IMR-90 (cell line): Measurements from ENCODE around the gene RYR3. TPM values are rescaled to one million over a fixed set of nuclear protein-coding genes. Genes with fewer than 3 reads are reported as not detected.

Experiments used
- ATAC-seq: fragments of 200-7000 bp; cut with Tn5 transposase; 2 replicates; pipeline ENCODE4 v1.9.1; 2020; ENCODE audit warnings: low read depth, mild to moderate bottlenecking, moderate library complexity
- BruUV-seq: library from RNA; stranded (reverse); fragments of 400-500 nt; replicated peaks from 2 replicates; lab custom pipeline; 2021; lab: Mats Ljungman, UMichigan
- CTCF ChIA-PET: fragments of 300-600 bp; formaldehyde crosslinking; extraction: SDS; loops from one replicate; lab custom pipeline; 2021; ENCODE audit warnings: antibody characterized with exemption; lab: Yijun Ruan, JAX
- POLR2A ChIA-PET: fragments of 300-600 bp; sonication (Branson Sonifier 250); formaldehyde crosslinking; loops from one replicate; lab custom pipeline; 2022; ENCODE audit warnings: antibody characterized with exemption; ENCODE audit not compliant: unreplicated experiment; lab: Charles Lee
- DNase-seq: peaks from one replicate; pipeline ENCODE4 v3.0.0; 2013
- H2AFZ ChIP-seq: replicated peaks from 2 replicates; pipeline ENCODE3; 2013; ENCODE audit warnings: low read length, mild to moderate bottlenecking; ENCODE audit not compliant: poor library complexity
- H2AK5ac ChIP-seq: 2 replicates; pipeline ENCODE4 v1.6.1; 2013; ENCODE audit warnings: low read depth, low read length, inconsistent platforms
- H2AK9ac ChIP-seq: replicated peaks from 2 replicates; pipeline ENCODE3; 2013; ENCODE audit warnings: mild to moderate bottlenecking, low read depth, low read length, moderate library complexity; ENCODE audit not compliant: poor library complexity
- H2BK120ac ChIP-seq: 2 replicates; pipeline ENCODE4 v1.6.1; 2013; ENCODE audit warnings: low read depth, low read length, inconsistent platforms
- H2BK15ac ChIP-seq: 3 replicates; pipeline ENCODE4 v1.6.1; 2013; ENCODE audit warnings: low read depth, low read length, inconsistent platforms
- H2BK20ac ChIP-seq: 2 replicates; pipeline ENCODE4 v1.6.1; 2013; ENCODE audit warnings: low read depth, mild to moderate bottlenecking, inconsistent platforms, low read length, moderate library complexity
- H2BK5ac ChIP-seq: 2 replicates; pipeline ENCODE4 v1.6.1; 2013; ENCODE audit warnings: mild to moderate bottlenecking, low read depth, low read length, inconsistent platforms; ENCODE audit not compliant: poor library complexity, severe bottlenecking
- H3K14ac ChIP-seq: replicated peaks from 2 replicates; pipeline ENCODE4 v1.6.1; 2013; ENCODE audit warnings: low read depth, low read length, inconsistent platforms
- H3K18ac ChIP-seq: 2 replicates; pipeline ENCODE4 v1.6.1; 2013; ENCODE audit warnings: low read depth, low read length, control low read depth
- H3K23ac ChIP-seq: 2 replicates; pipeline ENCODE4 v1.6.1; 2013; ENCODE audit warnings: low read depth, low read length, inconsistent platforms
- H3K27ac ChIP-seq: 2 replicates; pipeline ENCODE4 v1.5.1; 2013; ENCODE audit warnings: mild to moderate bottlenecking, control low read depth, low read length; ENCODE audit not compliant: insufficient read depth
- H3K27me3 ChIP-seq: 2 replicates; pipeline ENCODE4 v1.6.1; 2013; ENCODE audit warnings: low read length; ENCODE audit not compliant: control insufficient read depth, insufficient read depth
- H3K36me3 ChIP-seq: 2 replicates; pipeline ENCODE4 v1.6.1; 2013; ENCODE audit warnings: low read length, mixed read lengths; ENCODE audit not compliant: control insufficient read depth, insufficient read depth
- H3K4ac ChIP-seq: 2 replicates; pipeline ENCODE4 v1.6.1; 2013; ENCODE audit warnings: low read depth, low read length, inconsistent platforms
- H3K4me1 ChIP-seq: 2 replicates; pipeline ENCODE4 v1.6.1; 2013; ENCODE audit warnings: low read length, mixed read lengths; ENCODE audit not compliant: control insufficient read depth, insufficient read depth
- H3K4me2 ChIP-seq: 2 replicates; pipeline ENCODE4 v1.6.1; 2013; ENCODE audit warnings: low read depth, mild to moderate bottlenecking, control low read depth, low read length, moderate library complexity
- H3K4me3 ChIP-seq: 2 replicates; pipeline ENCODE4 v1.5.1; 2013; ENCODE audit warnings: low read depth, mild to moderate bottlenecking, control low read depth, low read length, moderate library complexity; ENCODE audit not compliant: insufficient read depth
- H3K56ac ChIP-seq: 2 replicates; pipeline ENCODE4 v1.6.1; 2013; ENCODE audit warnings: low read length, inconsistent platforms; ENCODE audit not compliant: insufficient read depth; ENCODE audit errors: extremely low read depth
- H3K79me1 ChIP-seq, 2 experiments: 2 replicates each; pipeline ENCODE4 v1.6.1; 2013; ENCODE audit warnings: low read length in 2 of 2, inconsistent platforms in 1 of 2, low read depth in 1 of 2
- H3K9ac ChIP-seq: 2 replicates; pipeline ENCODE4 v1.6.1; 2013; ENCODE audit warnings: low read depth, low read length, control low read depth
- H3K9me1 ChIP-seq: 2 replicates; pipeline ENCODE4 v1.6.1; 2013; ENCODE audit warnings: low read length, inconsistent platforms; ENCODE audit not compliant: insufficient read depth
- H3K9me3 ChIP-seq: 2 replicates; pipeline ENCODE4 v1.6.1; 2013; ENCODE audit warnings: low read length; ENCODE audit not compliant: control insufficient read depth, insufficient read depth
- H4K20me1 ChIP-seq: 2 replicates; pipeline ENCODE4 v1.6.1; 2013; ENCODE audit warnings: low read length, inconsistent platforms; ENCODE audit not compliant: insufficient read depth
- H4K5ac ChIP-seq: 2 replicates; pipeline ENCODE4 v1.6.1; 2013; ENCODE audit warnings: mild to moderate bottlenecking, low read depth, low read length, control low read depth
- H4K8ac ChIP-seq, 2 experiments: 2 replicates each; pipeline ENCODE4 v1.6.1; 2013; ENCODE audit warnings: low read depth in 2 of 2, low read length in 2 of 2, control low read depth in 1 of 2, inconsistent platforms in 1 of 2
- H4K91ac ChIP-seq: 2 replicates; pipeline ENCODE4 v1.6.1; 2013; ENCODE audit warnings: low read depth, low read length, inconsistent platforms; ENCODE audit not compliant: insufficient read depth
- CHD1 ChIP-seq: IDR thresholded peaks from 2 replicates; pipeline ENCODE4 v1.6.1; 2012; ENCODE audit warnings: low read depth, low read length, improper control_type of control experiment
- CTCF ChIP-seq: conservative IDR thresholded peaks from 2 replicates; pipeline ENCODE4 v1.5.1; 2012; ENCODE audit warnings: mild to moderate bottlenecking, low read depth, low read length, improper control_type of control experiment
- RAD21 ChIP-seq: IDR thresholded peaks from 2 replicates; pipeline ENCODE4 v1.6.1; 2012; ENCODE audit warnings: low read length, improper control_type of control experiment
- WGBS, 2 experiments: methylation state at CpG; one replicate each; pipeline versions ENCODE4 v1.1.5 to v1.1.7; 2013; ENCODE audit warnings: missing lambda C conversion rate in 2 of 2; ENCODE audit not compliant: insufficient read length in 1 of 2; ENCODE audit errors: extremely low coverage in 2 of 2; 5-methylcytosine and 5-hydroxymethylcytosine counted together
- dilution Hi-C: fragments of 300-500 bp; cut with HindIII; formaldehyde crosslinking; loops from one replicate; pipeline ENCODE4 v1.14.3; 2018; ENCODE audit warnings: low sequenced_read_pairs; ENCODE audit not compliant: unreplicated experiment
- in situ Hi-C: fragments of 300-500 bp; cut with MboI; formaldehyde crosslinking; loops from 3 replicates; pipeline ENCODE4 v1.14.3; 2019; ENCODE audit warnings: low sequenced_read_pairs, inconsistent platforms, mixed read lengths
- intact Hi-C: fragments of 100-400 bp; cut with micrococcal nuclease; formaldehyde crosslinking; loops from 2 replicates; pipeline ENCODE4 v1.10.0; 2022
- polyA plus RNA-seq, 3 experiments: library from polyadenylated mRNA; depleted of rRNA; stranded (reverse); fragments of >200 nt; gene quantifications; 2 replicates each; pipeline ENCODE4 v1.2.3, GENCODE V29; 2012; ENCODE audit warnings: low replicate concordance in 1 of 3
- total RNA-seq: library from RNA; depleted of rRNA; stranded (reverse); fragments of >200 nt; gene quantifications from 2 replicates; pipeline ENCODE4 v1.2.3, GENCODE V29; 2012

Gene RYR3
- total and polyA plus RNA-seq, 2 of the 4 experiments (the other 2 are of a cell fraction), result 0.18 TPM; not detected in 1

- Histone ChIP-seq H2AK5ac (no peak overlapping the region), H3K27me3 (peaks cover 4% of the 10 kb centered on the region), H3K4me2 (no peak overlapping the region), H3K4me3 (no peak overlapping the region), H2BK120ac (no peak overlapping the region), H4K5ac (no peak overlapping the region), H3K14ac (no peak overlapping the region), H4K20me1 (no peaks in the 10 kb centered on the region), H2AFZ (no peak overlapping the region), H3K9ac (no peak overlapping the region), H3K9me1 (no peaks in the 10 kb centered on the region), H3K36me3 (no peaks in the 10 kb centered on the region), H3K27ac (no peak overlapping the region), H2BK20ac (no peak overlapping the region), H3K23ac (no peak overlapping the region), H3K79me1 (no peaks in the 10 kb centered on the region), H3K4me1 (no peaks in the 10 kb centered on the region), H4K8ac (no peak overlapping the region), H3K18ac (no peak overlapping the region), H3K4ac (no peak overlapping the region), H3K56ac (no peak overlapping the region), H4K91ac (no peak overlapping the region), H2AK9ac (no peak overlapping the region), H3K9me3 (no peaks in the 10 kb centered on the region), H2BK5ac (no peak overlapping the region), H2BK15ac (no peak overlapping the region)
- ChIA-PET POLR2A (no interaction called here), CTCF (no interaction called here)
- dilution Hi-C loops (no loop called here), intact Hi-C loops (no loop called here), in situ Hi-C loops (loop anchor here (25.0 kb wide), 1 partner anchor 613 kb away; no protein-coding TSS in a partner anchor)
- ATAC-seq (no peak), DNase-seq (no peak)
- no TSS peak for BruUV-seq
- no CpG with 5 or more reads among the region's 4 CpGs for WGBS, 2 experiments
- TF ChIP-seq RAD21, result peak; percentile 21; the same call in 1 of the 2 replicates
- no peak for TF ChIP-seq CHD1
- TF ChIP-seq CTCF, result peak; percentile 28; the same call in 1 of the 2 replicates
These were observed 364.5 kb downstream of the RYR3 start for GRCh38 chr15:33675246-33675645.
